ENCODE data around the gene TPP1. TPM values are rescaled to one million over a fixed set of nuclear protein-coding genes. Genes with fewer than 3 reads are reported as not detected.

The TPP1 gene
- total and polyA plus RNA-seq, 9 of the 15 experiments (the other 6 are each of a cell fraction or from before 2014, with no cell fraction given): 7.5 to 75.8 (median 15.7) TPM

- Histone ChIP-seq H3K4me3 (no peak overlapping the region), H3K4me1 (replicated peaks in 1 of 2; ENCODE audit: control insufficient read depth in 2 of 2, insufficient read depth in 2 of 2, low read length in 2 of 2) (peaks cover 12 to 23% of the 10 kb centered on the region in 2 experiments), H2AFZ (ENCODE audit: low read depth, low read length) (no peak overlapping the region), H3K27me3 (ENCODE audit: control insufficient read depth in 2 of 2, insufficient read depth in 2 of 2, low read length in 2 of 2) (no peaks in the 10 kb centered on the region), H3K4me2 (ENCODE audit: insufficient read depth, low read length) (no peak overlapping the region), H4K20me1 (replicated peaks; ENCODE audit: control insufficient read depth, insufficient read depth, low read length) (no peaks in the 10 kb centered on the region), H3K79me2 (ENCODE audit: control insufficient read depth, insufficient read depth, low read length) (no peaks in the 10 kb centered on the region), H3K9me1 (ENCODE audit: control insufficient read depth, insufficient read depth, low read length) (no peaks in the 10 kb centered on the region), H3K27ac (ENCODE audit: extremely low read depth, low read depth, low read length) (no peak overlapping the region), H3K9ac (ENCODE audit: insufficient read depth in 1 of 2, low read depth in 2 of 2, low read length in 2 of 2) (no peak overlapping the region), H3K9me3 (replicated peaks; ENCODE audit: control insufficient read depth, insufficient read depth, low read depth, low read length) (no peaks in the 10 kb centered on the region), H3K36me3 (ENCODE audit: control insufficient read depth, insufficient read depth, low read length) (no peaks in the 10 kb centered on the region)
- FAIRE-seq (no peak), ATAC-seq (no peak), DNase-seq (ENCODE audit: extremely low read depth in 1 of 4, low spot score in 3 of 4) (no peak)
- BruUV-seq (replicated peaks): no TSS peak
- WGBS (ENCODE audit: insufficient coverage, low coverage, missing lambda C conversion rate): 14% methylated on average over 3 of the region's 3 CpGs
- intact Hi-C loops (cut with micrococcal nuclease) (no loop called here), in situ Hi-C loops (cut with MboI) (no loop called here)
- CTCF ChIA-PET (ENCODE audit: low intra/inter-chr PET ratio): no interaction called here
- POLR2A ChIA-PET: interaction anchor here (0.6 kb wide), 2 partner anchors 33 to 126 kb away, joined by 3 read pairs; partner anchors contain the start of gene TPP1
- TF ChIP-seq KLF13 (tag; IDR thresholded peaks at IDR 0.05; ENCODE audit: borderline replicate concordance, low read depth): no peak
- no peak for TF ChIP-seq FOXP4 (CRISPR knock-in tag; IDR thresholded peaks at IDR 0.05; ENCODE audit: borderline replicate concordance)
- 0 out of 2 replicates have a peak, but pooled peaks have one; percentile 46 for TF ChIP-seq SPI1 (IDR thresholded peaks at IDR 0.05; ENCODE audit: borderline replicate concordance, low read depth, low read length)
Measured at GRCh38 chr11:6652182-6652581, 33.0 kb upstream of the TPP1 start.

Data from K562 (cell line).